PC-3 (cell line): ENCODE results near the gene SEC23IP.

ENCODE experiments used
- EZH2 ChIP-seq: fragments of 300-600 bp; sonication (generic); IDR thresholded peaks from one replicate; pipeline ENCODE4 v1.6.1; 2017; ENCODE audit warnings: antibody characterized with exemption, mild to moderate bottlenecking, low read length; ENCODE audit not compliant: unreplicated experiment
- EZH2phosphoT487 ChIP-seq: fragments of 300-600 bp; sonication (generic); IDR thresholded peaks from 2 replicates; pipeline ENCODE4 v1.6.1; 2018; ENCODE audit warnings: mild to moderate bottlenecking, antibody characterized with exemption, low read length, borderline replicate concordance
- TF ChIP-seq, protein P1 (sequence below): fragments of 300-600 bp; sonication (generic); conservative IDR thresholded peaks from 2 replicates; pipeline ENCODE4 v1.5.1; 2017; ENCODE audit warnings: antibody characterized with exemption, low read depth, mild to moderate bottlenecking, low read length

DNA sequence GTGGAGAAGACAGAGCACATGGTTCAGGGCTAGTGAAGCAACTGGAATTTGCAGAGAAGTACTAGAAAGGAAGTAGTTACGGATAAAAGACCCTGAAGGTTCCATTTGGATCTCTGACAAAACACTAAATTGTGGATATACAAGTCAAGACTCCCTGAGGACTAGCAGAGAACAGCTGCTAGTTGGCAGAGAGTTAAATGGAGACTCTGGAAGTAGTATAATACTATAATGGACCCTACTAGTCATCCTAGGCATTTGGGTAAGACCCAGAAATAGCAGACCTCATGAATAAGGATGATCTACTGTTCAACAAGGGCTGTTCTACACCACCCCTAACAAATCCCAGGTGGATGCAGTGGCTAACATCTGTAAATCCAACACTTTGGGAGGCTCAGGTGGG, 39.0 kb upstream of the SEC23IP start:
- no peak for TF ChIP-seq EZH2
- TF ChIP-seq, protein P1, sequence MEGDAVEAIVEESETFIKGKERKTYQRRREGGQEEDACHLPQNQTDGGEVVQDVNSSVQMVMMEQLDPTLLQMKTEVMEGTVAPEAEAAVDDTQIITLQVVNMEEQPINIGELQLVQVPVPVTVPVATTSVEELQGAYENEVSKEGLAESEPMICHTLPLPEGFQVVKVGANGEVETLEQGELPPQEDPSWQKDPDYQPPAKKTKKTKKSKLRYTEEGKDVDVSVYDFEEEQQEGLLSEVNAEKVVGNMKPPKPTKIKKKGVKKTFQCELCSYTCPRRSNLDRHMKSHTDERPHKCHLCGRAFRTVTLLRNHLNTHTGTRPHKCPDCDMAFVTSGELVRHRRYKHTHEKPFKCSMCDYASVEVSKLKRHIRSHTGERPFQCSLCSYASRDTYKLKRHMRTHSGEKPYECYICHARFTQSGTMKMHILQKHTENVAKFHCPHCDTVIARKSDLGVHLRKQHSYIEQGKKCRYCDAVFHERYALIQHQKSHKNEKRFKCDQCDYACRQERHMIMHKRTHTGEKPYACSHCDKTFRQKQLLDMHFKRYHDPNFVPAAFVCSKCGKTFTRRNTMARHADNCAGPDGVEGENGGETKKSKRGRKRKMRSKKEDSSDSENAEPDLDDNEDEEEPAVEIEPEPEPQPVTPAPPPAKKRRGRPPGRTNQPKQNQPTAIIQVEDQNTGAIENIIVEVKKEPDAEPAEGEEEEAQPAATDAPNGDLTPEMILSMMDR = no peak
- no peak for TF ChIP-seq EZH2phosphoT487
